Measurements from ENCODE around the gene RNF207.

GRCh38 chr1:6180707-6181311 lies 25.1 kb upstream of the RNF207 start:
- TF ChIP-seq POLR2A (IDR thresholded peaks at IDR 0.05) (no peak), CTCF (IDR thresholded peaks at IDR 0.05) (no peak)
